Activated CD8-positive, alpha-beta memory T cell treated with anti-CD3 and anti-CD28 coated beads, Interleukin-2, amount 50 U/mL, for 24 hours (primary cell): ENCODE measurements around the gene INPP4B.

ENCODE experiments used
- DNase-seq: peaks from one replicate; pipeline ENCODE4 v3.0.0-alpha.2; 2020; ENCODE audit errors: extremely low read depth

The INPP4B gene

GRCh38 chr4:142309772-142310171 lies 536.3 kb downstream of the INPP4B start:
- no peak for DNase-seq

GRCh38 chr4:142307857-142308256 lies 538.2 kb downstream of the INPP4B start:
- no peak for DNase-seq

GRCh38 chr4:142297313-142297712 lies 548.8 kb downstream of the INPP4B start:
- DNase-seq: no peak

- no peak for DNase-seq
Measured at GRCh38 chr4:142293536-142293935, 552.6 kb downstream of the INPP4B start.

- no peak for DNase-seq
Measured at GRCh38 chr4:142292231-142292630, 553.9 kb downstream of the INPP4B start.

DNA sequence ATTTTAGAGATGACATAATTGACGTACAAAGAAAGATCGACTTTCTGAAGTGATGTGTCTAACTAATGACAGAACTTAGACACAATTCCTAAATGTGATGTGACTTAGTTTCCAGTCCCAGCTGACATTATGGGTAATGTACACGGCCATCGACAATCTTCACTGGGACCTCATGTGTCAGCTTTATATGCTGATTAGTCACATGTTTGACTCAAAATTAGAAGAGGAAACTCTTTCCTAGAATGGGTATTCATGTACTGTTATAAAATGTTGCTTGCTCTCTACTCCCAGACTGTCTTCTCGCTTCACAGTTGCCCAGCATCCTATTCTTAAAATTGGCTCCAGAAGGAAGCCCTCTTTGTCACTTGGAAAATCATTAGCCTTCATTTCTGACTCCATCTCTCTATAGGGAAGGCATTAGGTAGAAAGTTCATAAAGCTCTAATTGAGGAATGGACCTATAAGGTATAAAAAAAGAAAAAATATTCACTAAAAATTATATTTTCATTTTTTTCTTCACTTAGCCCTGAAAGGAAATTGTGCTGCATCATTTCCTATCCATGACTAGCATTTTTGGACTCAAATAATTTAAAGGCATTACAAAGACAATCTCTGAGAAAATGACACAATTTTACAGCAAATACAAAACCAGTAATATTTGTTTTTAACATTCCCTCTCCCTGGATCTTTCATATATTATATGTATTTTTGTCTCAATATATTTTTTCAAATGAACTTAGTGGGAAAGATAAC lies 554.6 kb downstream of the INPP4B start:
- no peak for DNase-seq

DNA sequence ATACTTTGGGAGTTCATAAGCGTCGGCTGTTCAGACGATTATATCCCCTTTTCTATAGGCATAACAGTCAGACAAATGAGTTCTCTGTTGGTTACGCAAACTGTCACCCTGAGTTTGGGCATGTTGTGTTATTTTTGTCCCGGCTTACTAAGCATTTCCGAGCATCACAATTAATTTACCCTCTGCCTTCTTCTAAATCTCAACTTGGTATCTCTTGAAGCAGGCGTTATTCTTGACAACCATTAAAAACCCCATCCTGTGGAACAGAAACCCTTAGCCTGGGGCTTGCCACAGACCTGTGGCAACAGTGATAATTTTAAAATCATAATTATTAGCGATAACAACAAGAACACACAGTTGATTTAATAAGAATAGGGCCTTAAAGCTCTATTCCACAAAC lies 558.7 kb downstream of the INPP4B start:
- DNase-seq: no peak

DNA sequence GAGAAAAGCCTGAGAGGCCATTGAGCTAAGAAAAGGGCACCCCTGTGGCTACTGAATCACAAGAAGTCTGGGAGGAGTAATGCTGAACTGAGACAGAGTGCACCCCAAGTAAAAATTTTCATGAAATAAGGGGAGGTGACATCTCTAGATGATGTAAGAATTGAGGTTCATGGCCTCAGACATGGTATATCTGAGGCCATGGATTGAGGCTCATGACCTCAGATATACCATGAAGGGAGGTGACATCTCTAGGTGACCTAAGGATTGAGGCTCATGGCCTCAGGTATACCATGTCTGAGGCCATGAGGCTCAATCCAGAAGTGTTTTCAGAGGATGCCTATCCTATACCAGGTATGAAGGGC lies 560.9 kb downstream of the INPP4B start:
- no peak for DNase-seq

DNA sequence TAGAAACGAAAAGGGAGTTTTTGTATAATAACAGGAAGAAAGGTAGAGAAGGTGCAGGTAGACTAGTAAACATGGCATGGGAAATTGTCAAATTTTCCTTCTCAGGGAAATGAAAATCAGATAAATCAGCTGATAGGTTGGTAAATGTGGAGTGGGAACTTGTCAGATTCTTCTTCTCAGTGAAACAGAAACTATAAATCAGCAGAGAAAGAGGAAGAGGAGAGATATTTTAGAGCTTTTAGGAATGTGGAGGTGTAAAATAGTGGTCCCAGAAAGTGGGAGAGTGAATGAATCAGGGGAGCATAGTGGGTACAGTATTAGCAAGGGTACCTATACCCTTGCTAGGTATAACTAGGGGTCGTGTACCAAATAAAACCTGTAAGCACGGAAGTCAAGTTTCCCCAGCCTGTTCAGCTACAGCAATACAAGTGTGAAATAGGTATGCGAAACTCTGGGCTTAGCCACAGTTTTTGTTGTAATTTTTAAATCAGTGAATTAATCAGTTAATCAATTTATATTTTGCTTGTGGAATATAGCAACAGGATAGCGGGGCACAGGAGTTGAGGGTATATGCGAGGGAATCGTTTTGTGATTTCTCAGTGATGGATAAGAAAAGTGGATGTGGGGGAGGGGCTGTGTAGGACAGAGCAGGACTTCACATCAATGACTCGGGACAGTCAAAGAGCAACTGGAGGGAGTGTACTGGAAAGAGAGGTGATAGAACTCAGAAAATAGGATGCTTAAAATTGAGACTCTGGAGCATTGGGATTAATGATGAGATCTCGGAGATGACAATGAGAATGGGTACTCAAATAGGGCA lies 561.5 kb downstream of the INPP4B start:
- no peak for DNase-seq

GRCh38 chr4:142282870-142283431 lies 563.1 kb downstream of the INPP4B start:
- DNase-seq: no peak

- no peak for DNase-seq
Measured at GRCh38 chr4:142281999-142282398, 564.1 kb downstream of the INPP4B start.

- no peak for DNase-seq
Measured at GRCh38 chr4:142278663-142279062, 567.4 kb downstream of the INPP4B start.

GRCh38 chr4:142278171-142278570 lies 567.9 kb downstream of the INPP4B start:
- no peak for DNase-seq

DNA sequence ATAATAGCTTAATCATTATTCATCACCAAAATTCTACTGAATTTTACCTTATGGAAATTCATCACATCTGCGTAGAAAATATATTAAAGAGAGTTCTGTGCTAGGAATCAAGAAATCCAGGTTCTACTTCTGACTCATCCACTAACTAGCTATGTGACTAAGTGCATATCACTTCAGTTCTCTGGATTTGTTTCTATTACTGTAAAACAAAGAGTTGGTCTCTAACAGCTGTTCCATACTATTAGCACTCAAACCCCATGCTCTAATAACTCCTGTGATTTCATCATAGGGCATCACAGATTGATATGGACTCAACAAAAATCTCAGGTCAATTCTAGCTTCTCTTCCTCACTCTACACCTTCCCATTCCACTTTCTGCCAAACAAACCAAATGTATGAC lies 572.0 kb downstream of the INPP4B start:
- DNase-seq: no peak

DNA sequence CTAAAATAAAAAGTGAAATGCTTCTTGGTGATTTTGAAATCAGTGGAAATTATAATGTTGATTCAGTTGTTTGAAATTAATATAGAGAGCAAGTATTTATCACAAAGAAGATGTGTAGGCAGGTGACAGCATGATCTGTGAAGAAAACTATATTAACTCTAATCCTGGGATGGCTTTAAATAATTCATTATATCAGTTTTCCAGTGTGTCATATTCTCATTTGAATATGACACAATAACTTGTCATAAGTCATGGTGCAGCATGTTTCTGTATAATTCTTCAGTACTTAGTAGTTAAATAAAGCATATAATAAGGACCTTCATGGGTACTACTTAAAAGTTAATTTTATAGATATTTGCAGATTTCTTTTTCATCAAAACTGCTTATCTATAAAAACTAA lies 573.6 kb downstream of the INPP4B start:
- no peak for DNase-seq

DNA sequence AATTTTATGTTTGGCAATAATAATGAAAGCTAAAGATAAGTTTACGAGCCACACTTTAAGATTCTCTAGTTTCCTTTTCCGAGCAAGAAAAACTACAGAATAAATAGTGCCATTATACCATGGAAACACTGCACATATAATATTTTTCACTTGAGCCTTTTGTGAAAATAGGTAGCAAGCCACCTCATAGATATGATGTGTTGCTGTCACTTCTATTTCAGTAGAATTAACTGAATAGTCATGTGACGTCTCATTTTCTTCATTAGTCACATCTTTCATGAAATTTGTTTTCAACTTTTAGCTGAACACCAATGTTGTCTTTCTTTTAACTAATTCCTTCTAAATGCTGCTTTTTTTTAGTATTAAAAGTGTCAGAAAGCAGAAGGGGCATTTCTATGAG lies 574.3 kb downstream of the INPP4B start:
- no peak for DNase-seq

GRCh38 chr4:142267101-142267500 lies 579.0 kb downstream of the INPP4B start:
- no peak for DNase-seq

DNA sequence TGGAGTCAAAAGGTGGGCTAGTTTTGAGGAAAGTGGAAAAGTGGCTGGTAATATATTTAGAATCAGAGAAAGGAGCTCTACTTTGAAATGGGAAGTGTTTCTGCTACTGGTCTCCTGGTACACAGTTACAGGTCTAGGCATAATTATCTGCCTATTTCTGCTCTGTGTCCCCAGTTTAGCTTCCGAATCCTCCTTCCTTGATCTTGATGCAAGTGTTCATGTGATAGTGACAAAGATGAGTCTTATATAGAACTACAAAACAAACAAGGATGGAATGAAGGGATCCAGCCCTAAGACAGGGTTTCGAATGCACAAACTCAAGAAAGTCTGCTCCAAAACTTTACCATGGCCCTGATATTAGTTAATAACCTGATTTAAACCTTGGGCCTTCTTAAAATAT lies 580.2 kb downstream of the INPP4B start:
- DNase-seq: no peak

GRCh38 chr4:142265536-142265935 lies 580.6 kb downstream of the INPP4B start:
- no peak for DNase-seq

DNA sequence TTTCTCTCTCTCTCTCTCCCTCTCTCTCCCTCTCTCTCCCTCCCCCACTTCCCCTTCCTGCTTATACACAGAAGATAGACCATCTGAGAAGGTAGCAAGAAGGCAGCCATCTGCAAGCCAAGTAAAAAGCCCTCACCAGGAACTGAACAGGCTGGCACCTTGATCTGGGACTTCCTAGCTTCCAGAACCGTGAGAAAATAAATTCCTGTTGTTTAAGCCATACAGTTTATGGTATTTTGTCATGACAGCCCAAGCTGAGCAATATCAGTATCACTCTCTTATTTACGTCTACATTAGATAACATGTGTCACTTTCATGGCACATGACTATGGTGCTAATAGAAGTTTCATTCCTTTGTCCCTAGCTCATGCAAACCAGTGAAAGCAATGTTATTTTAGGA lies 581.1 kb downstream of the INPP4B start:
- no peak for DNase-seq

- DNase-seq: no peak
Measured at GRCh38 chr4:142262956-142263355, 583.1 kb downstream of the INPP4B start.

- no peak for DNase-seq
Measured at GRCh38 chr4:142248946-142249345, 597.2 kb downstream of the INPP4B start.

GRCh38 chr4:142243255-142243654 lies 602.8 kb downstream of the INPP4B start:
- no peak for DNase-seq
